Measurements from ENCODE around the gene BACH2. TPM values are rescaled to one million over a fixed set of nuclear protein-coding genes. Genes with fewer than 3 reads are reported as not detected.
A peak's percentile ranks its signal among the peaks of the same experiment; 100 is the strongest.

The BACH2 gene
- total and polyA plus RNA-seq, 12 donors: 0.16 to 4.7 (median 2.4) TPM

DNA sequence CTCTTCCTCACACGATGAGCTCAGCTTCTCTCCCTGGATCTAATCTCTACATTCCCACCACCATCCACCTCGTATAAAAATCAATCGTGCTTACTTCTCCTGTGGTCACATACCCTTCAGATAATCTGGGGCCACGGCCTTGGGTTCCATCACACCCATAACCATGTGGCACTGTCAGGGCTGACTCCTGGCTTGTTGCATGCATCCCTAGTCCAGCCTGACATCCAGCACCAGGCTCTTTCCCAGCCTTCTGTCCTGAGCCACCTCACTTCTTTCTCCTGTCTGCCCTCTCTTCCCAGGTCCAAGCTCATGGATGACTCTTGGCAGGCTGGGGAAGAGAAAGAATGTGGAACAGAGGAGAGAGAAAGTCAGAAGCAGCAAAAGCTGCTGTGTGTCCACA is 199.8 kb downstream of the BACH2 start:
- H3K4me1 ChIP-seq: peaks cover 2 to 45% (median 27%) of the 10 kb centered on the region in 9 donors
- DNase-seq: no peak
- TF ChIP-seq, protein P1, sequence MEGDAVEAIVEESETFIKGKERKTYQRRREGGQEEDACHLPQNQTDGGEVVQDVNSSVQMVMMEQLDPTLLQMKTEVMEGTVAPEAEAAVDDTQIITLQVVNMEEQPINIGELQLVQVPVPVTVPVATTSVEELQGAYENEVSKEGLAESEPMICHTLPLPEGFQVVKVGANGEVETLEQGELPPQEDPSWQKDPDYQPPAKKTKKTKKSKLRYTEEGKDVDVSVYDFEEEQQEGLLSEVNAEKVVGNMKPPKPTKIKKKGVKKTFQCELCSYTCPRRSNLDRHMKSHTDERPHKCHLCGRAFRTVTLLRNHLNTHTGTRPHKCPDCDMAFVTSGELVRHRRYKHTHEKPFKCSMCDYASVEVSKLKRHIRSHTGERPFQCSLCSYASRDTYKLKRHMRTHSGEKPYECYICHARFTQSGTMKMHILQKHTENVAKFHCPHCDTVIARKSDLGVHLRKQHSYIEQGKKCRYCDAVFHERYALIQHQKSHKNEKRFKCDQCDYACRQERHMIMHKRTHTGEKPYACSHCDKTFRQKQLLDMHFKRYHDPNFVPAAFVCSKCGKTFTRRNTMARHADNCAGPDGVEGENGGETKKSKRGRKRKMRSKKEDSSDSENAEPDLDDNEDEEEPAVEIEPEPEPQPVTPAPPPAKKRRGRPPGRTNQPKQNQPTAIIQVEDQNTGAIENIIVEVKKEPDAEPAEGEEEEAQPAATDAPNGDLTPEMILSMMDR (IDR thresholded peaks at IDR 0.05): no peak
- 95% methylated on average over 4 of the region's 4 CpGs for WGBS, 2 donors
- H3K36me3 ChIP-seq: no peaks in the 10 kb centered on the region
- peaks cover 0 to 10% (median 0%) of the 10 kb centered on the region in 11 donors for H3K9me3 ChIP-seq
- H3K27ac ChIP-seq: peak overlapping the region in 6 of 10 donors; percentile 60 to 80 (median 76)
- H3K27me3 ChIP-seq: no peaks in the 10 kb centered on the region
- intact Hi-C loops (cut with DNase I): loop anchor here in 9 of 10 donors (5.0 to 10.0 kb wide), 10 partner anchors 118 to 298 kb away; partner anchors contain the start of gene BACH2 (in 4 of the 9)
- no peak overlapping the region for H3K4me3 ChIP-seq
- ATAC-seq: no peak

DNA sequence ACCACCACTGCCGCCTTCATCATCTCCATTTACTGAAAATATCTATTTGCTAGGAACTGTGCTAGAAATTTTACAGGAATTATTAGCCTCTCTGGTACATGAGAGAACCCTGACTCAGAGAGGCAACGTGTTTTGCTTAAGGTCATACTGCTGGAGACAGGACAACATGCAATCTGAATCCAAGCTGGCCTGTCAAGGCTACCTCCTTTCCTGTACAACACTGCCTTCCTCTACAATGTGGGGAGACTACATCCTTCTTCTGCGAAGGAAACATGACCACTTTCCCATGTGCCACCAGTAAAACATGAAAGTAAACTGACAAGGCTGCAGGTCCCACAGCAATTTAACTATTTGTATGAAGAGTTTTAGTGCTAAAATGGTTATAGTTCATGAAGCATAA is 200.9 kb downstream of the BACH2 start:
- TF ChIP-seq, protein P1 (IDR thresholded peaks at IDR 0.05): no peak
- no peak overlapping the region for H3K4me3 ChIP-seq
- no peaks in the 10 kb centered on the region for H3K27me3 ChIP-seq
- H3K36me3 ChIP-seq: no peaks in the 10 kb centered on the region
- DNase-seq (no peak), ATAC-seq (no peak)
- H3K27ac ChIP-seq: no peak overlapping the region
- intact Hi-C loops (cut with DNase I): loop anchor here in 9 of 10 donors (5.0 to 10.0 kb wide), 10 partner anchors 119 to 299 kb away; partner anchors contain the start of gene BACH2 (in 4 of the 9)
- 76 to 84% methylated on average over 3 of the region's 3 CpGs for WGBS, 2 donors
- H3K9me3 ChIP-seq: peaks cover 0 to under 1% (median 0%) of the 10 kb centered on the region in 11 donors
- H3K4me1 ChIP-seq: peaks cover 2 to 45% (median 27%) of the 10 kb centered on the region in 9 donors

DNA sequence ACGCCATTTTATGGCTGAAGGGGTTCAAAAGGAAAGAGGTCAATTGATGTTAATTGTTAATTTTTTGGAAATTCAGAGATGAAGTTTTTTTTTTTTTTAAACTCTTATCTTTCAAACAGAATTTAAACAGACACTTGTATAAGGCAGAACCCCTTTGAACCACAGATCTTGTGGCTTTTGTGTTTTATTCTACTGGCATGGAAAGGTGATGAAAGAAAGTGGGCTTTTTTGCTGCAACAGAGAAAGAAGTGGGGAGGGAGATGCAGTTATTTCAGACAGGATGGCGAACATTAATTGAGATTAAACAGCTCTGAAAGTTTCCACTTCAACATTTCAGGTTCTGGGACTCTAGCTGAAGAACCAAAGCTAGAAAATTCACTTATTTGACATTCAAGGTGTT is 201.5 kb downstream of the BACH2 start:
- 90 to 94% methylated on average over 2 of the region's 2 CpGs for WGBS, 2 donors
- intact Hi-C loops (cut with DNase I): loop anchor here in 9 of 10 donors (5.0 to 10.0 kb wide), 10 partner anchors 120 to 300 kb away; partner anchors contain the start of gene BACH2 (in 4 of the 9)
- Histone ChIP-seq H3K4me1 (peaks cover 2 to 45% (median 27%) of the 10 kb centered on the region in 9 donors), H3K27ac (no peak overlapping the region), H3K36me3 (no peaks in the 10 kb centered on the region), H3K9me3 (no peaks in the 10 kb centered on the region), H3K27me3 (no peaks in the 10 kb centered on the region), H3K4me3 (no peak overlapping the region)
- ATAC-seq (no peak), DNase-seq (no peak)
- TF ChIP-seq, protein P1 (IDR thresholded peaks at IDR 0.05): no peak

DNA sequence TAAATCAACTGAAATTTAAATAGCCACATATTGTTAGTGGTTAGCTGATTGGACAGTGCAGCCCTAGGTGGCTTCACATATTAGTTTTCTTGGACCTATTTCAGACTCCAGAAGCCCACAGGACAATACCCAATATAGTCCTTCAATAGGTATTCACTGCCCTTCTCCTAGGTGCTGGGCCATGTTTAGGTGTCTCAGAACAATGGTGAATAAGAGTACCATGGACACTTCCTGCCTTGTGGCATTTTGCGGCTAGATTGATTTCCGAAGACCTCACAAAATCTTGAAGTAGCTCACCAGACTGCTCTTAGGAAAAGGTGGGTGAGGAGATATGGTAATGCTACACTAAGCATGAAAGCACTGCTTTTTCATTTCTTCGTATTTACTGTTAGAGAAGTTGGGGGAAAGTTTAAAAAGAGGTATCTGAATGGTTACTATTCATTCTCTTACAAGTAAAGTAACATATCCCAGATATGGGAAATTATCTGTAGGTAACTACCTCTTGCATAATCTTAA is 203.0 kb downstream of the BACH2 start:
- H3K4me1 ChIP-seq: peaks cover 2 to 38% (median 23%) of the 10 kb centered on the region in 9 donors
- H3K27ac ChIP-seq: no peak overlapping the region
- H3K4me3 ChIP-seq: no peak overlapping the region
- DNase-seq (no peak), ATAC-seq (no peak)
- H3K27me3 ChIP-seq: no peaks in the 10 kb centered on the region
- intact Hi-C loops (cut with DNase I): loop anchor here in 9 of 10 donors (10.0 kb wide), 6 partner anchors 119 to 301 kb away; partner anchors contain the start of gene BACH2 (in 2 of the 9)
- no peaks in the 10 kb centered on the region for H3K36me3 ChIP-seq
- H3K9me3 ChIP-seq: no peaks in the 10 kb centered on the region
- WGBS, 2 donors: 81 to 97% methylated on average over 3 of the region's 3 CpGs
- TF ChIP-seq, protein P1 (IDR thresholded peaks at IDR 0.05): no peak

All from heart right ventricle (tissue), 16 donors.